ENCODE results near the gene NSUN5.
"Not testable (repeated sequence)": the region's sequence is repeated elsewhere in the genome, so short reads cannot be mapped to it uniquely, and the experiment has no call there.

The NSUN5 gene

DNA sequence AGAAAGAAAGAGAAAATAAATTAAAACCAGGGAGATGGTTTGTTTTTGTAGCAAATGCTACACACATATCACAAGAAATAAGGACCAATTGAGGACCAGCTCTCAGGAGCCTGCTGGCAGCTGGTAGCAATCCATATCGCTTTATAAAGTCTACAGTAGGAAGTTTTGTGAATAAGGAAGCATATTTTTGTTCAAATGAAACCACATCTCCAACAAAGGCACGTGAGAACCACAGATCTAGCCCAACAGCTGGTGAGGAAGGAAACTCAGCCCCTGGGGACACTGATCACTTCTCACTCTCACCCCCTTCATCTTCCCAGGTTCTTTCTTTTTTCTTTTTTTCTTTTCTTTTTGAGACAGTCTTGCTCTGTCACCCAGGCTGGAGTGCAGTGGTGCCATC, 46.2 kb downstream of the NSUN5 start:
- not testable (repeated sequence) for H3K79me2 ChIP-seq; H3K9me3 ChIP-seq (ENCODE audit: control insufficient read depth, low read length); H3K4me2 ChIP-seq (ENCODE audit: low read length); H3K9ac ChIP-seq; H2AFZ ChIP-seq; H3K27me3 ChIP-seq (ENCODE audit: control insufficient read depth, insufficient read depth, low read length); H3K27ac ChIP-seq; H3K4me1 ChIP-seq; H3K4me3 ChIP-seq (ENCODE audit: low read depth, low read length); H3K36me3 ChIP-seq (ENCODE audit: control insufficient read depth, insufficient read depth, low read length)

Measured in parathyroid adenoma (tissue), 2 donors.